HG03457 (cell line): Measurements from ENCODE around the gene ZNF420.

ENCODE experiments used
- ATAC-seq: cut with Tn5 transposase; IDR thresholded peaks from one replicate; pipeline ENCODE4 v1.9.1; 2021; ENCODE audit warnings: moderate number of reproducible peaks; ENCODE audit not compliant: unreplicated experiment

The ZNF420 gene

GRCh38 chr19:37136111-37136510 is 57.9 kb downstream of the ZNF420 start:
- no peak for ATAC-seq

DNA sequence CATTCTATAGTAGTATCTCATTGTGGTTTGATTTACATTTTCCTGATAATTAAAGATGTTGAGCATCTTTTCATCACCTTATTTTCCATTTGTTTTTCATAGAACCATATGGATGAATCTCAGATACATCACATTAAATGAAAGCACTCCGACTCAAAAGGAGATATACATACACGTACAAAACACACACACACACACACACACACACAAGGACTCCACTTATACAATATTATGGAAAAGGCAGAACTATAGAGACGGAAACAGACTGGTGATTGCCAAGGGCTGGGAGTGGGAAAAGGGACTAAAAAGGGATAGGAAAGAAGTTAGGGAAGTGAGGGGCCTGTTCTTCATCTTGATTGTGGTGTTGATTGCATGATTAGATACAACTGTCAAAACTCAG is 70.0 kb downstream of the ZNF420 start:
- no peak for ATAC-seq

- ATAC-seq: no peak
These were observed 81.9 kb downstream of the ZNF420 start for GRCh38 chr19:37160153-37160552.

DNA sequence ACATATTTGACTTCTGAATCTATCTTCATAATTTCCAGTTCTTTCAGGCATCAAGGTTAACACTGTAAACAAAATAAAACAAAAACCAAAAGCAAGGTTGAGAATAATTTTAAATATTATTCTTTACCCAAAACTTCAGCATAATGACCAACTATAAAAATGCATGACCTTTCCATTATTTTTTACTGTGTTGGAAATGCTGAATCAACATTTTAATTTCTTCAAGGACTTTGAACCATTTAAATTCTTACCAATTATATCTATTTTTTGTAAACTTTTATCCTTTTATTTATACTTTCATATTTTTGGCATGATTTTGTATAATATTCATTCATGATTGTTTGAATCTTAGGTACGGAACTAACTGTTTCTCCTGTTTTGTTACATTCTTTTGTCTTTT is 87.4 kb downstream of the ZNF420 start:
- no peak for ATAC-seq

GRCh38 chr19:37172368-37173366 is 94.4 kb downstream of the ZNF420 start, which contains the start of gene ZNF585A:
Gene ZNF585A (minus strand): TSS chr19:37172695. CDS start chr19:37169910, 2,785 bp downstream.
- peak; percentile 81 for ATAC-seq
